ENCODE results near the gene PCSK5.

DNA sequence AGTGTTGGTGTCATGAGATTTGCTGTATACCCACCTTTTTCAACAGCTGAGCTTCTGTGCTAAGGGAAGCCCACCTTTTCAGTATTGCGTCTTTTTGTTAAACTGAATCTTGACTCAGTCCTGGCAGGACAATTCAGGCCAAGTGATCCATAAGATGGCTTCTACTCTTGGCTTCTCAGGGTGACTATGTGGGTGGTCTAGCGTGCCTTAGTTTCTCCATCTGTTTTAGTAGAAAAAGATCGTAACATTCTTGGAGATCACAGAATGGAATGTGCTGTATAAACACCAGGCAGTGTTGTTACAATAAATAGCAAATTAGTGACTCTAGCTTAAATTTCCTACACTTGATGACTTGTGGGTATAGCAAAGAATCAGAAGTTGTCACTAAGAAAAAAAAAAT lies 66.6 kb downstream of the PCSK5 start:
- TF ChIP-seq CTCF (IDR thresholded peaks at IDR 0.05; ENCODE audit: poor library complexity, severe bottlenecking) (no peak), EZH2 (IDR thresholded peaks at IDR 0.05; ENCODE audit: borderline replicate concordance, insufficient read depth, low read length, poor library complexity, severe bottlenecking) (no peak), RAD21 (conservative IDR thresholded peaks at IDR 0.05) (no peak)

Measured in neural cell (in vitro differentiated cells).